DND-41 (cell line): Measurements from ENCODE around the gene MYPN.

ENCODE experiments used
- ATAC-seq: fragments of 200-7000 bp; cut with Tn5 transposase; 3 replicates; pipeline ENCODE4 v1.9.1; 2021; ENCODE audit warnings: low read depth; ENCODE audit not compliant: insufficient read depth
- DNase-seq: peaks from one replicate; pipeline ENCODE4 v3.0.0-alpha.2; 2020
- H2AFZ ChIP-seq: 2 replicates; pipeline ENCODE4 v1.6.0; 2012; ENCODE audit warnings: low read depth, low read length
- H3K27ac ChIP-seq: 2 replicates; pipeline ENCODE4 v1.5.1; 2012; ENCODE audit warnings: low read length, inconsistent platforms
- H3K27me3 ChIP-seq: fragments of 200-600 bp; sonication (generic); 2 replicates; pipeline ENCODE4 v1.6.0; 2012; ENCODE audit warnings: low read length, mild to moderate bottlenecking, inconsistent platforms; ENCODE audit not compliant: insufficient read depth, poor library complexity
- H3K36me3 ChIP-seq: 2 replicates; pipeline ENCODE4 v1.5.1; 2012; ENCODE audit warnings: low read length, inconsistent platforms; ENCODE audit not compliant: insufficient read depth
- H3K4me1 ChIP-seq: 2 replicates; pipeline ENCODE4 v1.5.1; 2012; ENCODE audit warnings: mild to moderate bottlenecking, low read length; ENCODE audit not compliant: insufficient read depth
- H3K4me2 ChIP-seq: 2 replicates; pipeline ENCODE4 v1.6.0; 2012; ENCODE audit warnings: mild to moderate bottlenecking, moderate library complexity, low read length, inconsistent platforms; ENCODE audit not compliant: insufficient read depth
- H3K4me3 ChIP-seq, 2 experiments: fragments of 200-600 bp in 1 of 2; shearing (Covaris generic) in 1 of 2; 2 replicates each; pipeline ENCODE4 v1.5.1; 2012 to 2016; ENCODE audit warnings: inconsistent platforms in 2 of 2, low read length in 2 of 2, mild to moderate bottlenecking in 2 of 2, low read depth in 1 of 2, moderate library complexity in 1 of 2
- H3K79me2 ChIP-seq: 2 replicates; pipeline ENCODE4 v1.6.0; 2012; ENCODE audit warnings: low read length, inconsistent platforms; ENCODE audit not compliant: insufficient read depth
- H3K9ac ChIP-seq: 2 replicates; pipeline ENCODE4 v1.6.0; 2012; ENCODE audit warnings: low read depth, mild to moderate bottlenecking, inconsistent platforms, low read length, moderate library complexity
- H3K9me3 ChIP-seq: 2 replicates; pipeline ENCODE4 v1.5.1; 2012; ENCODE audit warnings: low read length, moderate library complexity, mild to moderate bottlenecking, inconsistent platforms; ENCODE audit not compliant: insufficient read depth, severe bottlenecking
- H4K20me1 ChIP-seq: 2 replicates; pipeline ENCODE4 v1.6.0; 2012; ENCODE audit warnings: low read length; ENCODE audit not compliant: insufficient read depth
- EZH2 ChIP-seq: IDR thresholded peaks from 3 replicates; pipeline ENCODE4 v1.6.1; 2012; ENCODE audit warnings: borderline replicate concordance, low read depth, mild to moderate bottlenecking, moderate library complexity, low read length, inconsistent platforms; ENCODE audit not compliant: severe bottlenecking
- TF ChIP-seq, protein P1 (sequence below): IDR thresholded peaks from 2 replicates; pipeline ENCODE4 v1.5.1; 2012; ENCODE audit warnings: borderline replicate concordance, low read length, moderate library complexity, mild to moderate bottlenecking; ENCODE audit not compliant: poor library complexity, severe bottlenecking; ENCODE audit errors: extremely low read depth

Gene MYPN

DNA sequence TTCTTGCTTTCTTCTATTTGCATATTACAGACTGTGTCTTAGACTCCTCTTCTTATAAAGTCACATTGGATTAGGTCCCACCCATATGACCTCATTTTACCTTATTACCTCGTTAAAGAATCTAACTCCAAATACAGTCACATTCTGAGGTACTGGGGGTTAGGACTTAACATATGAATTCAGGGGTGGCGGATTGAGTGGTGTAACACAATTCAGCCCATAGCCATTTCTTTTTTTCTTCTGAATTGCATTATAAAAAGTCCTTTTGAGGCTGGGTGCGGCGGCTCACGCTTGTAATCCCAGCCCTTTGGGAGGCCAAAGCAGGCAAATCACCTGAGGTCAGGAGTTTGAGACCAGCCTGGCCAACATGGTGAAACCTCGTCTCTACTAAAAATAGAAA is 27.4 kb upstream of the MYPN start:
- no peak for ATAC-seq
- no peak for TF ChIP-seq EZH2
- TF ChIP-seq, protein P1, sequence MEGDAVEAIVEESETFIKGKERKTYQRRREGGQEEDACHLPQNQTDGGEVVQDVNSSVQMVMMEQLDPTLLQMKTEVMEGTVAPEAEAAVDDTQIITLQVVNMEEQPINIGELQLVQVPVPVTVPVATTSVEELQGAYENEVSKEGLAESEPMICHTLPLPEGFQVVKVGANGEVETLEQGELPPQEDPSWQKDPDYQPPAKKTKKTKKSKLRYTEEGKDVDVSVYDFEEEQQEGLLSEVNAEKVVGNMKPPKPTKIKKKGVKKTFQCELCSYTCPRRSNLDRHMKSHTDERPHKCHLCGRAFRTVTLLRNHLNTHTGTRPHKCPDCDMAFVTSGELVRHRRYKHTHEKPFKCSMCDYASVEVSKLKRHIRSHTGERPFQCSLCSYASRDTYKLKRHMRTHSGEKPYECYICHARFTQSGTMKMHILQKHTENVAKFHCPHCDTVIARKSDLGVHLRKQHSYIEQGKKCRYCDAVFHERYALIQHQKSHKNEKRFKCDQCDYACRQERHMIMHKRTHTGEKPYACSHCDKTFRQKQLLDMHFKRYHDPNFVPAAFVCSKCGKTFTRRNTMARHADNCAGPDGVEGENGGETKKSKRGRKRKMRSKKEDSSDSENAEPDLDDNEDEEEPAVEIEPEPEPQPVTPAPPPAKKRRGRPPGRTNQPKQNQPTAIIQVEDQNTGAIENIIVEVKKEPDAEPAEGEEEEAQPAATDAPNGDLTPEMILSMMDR: no peak
- Histone ChIP-seq H3K36me3 (no peaks in the 10 kb centered on the region), H3K4me2 (no peak overlapping the region), H3K9me3 (no peaks in the 10 kb centered on the region), H2AFZ (no peak overlapping the region), H3K4me1 (no peaks in the 10 kb centered on the region), H3K9ac (no peak overlapping the region), H4K20me1 (no peaks in the 10 kb centered on the region), H3K4me3 (no peak overlapping the region), H3K27me3 (peaks cover 7% of the 10 kb centered on the region), H3K79me2 (no peaks in the 10 kb centered on the region), H3K27ac (no peak overlapping the region)
- no peak for DNase-seq

- Histone ChIP-seq H3K4me2 (no peak overlapping the region), H3K4me3 (no peak overlapping the region), H3K79me2 (no peaks in the 10 kb centered on the region), H3K4me1 (no peaks in the 10 kb centered on the region), H3K9ac (no peak overlapping the region), H3K9me3 (no peaks in the 10 kb centered on the region), H2AFZ (no peak overlapping the region), H3K27me3 (peaks cover 12% of the 10 kb centered on the region), H3K36me3 (no peaks in the 10 kb centered on the region), H4K20me1 (no peaks in the 10 kb centered on the region), H3K27ac (no peak overlapping the region)
- no peak for DNase-seq
- ATAC-seq: no peak
- no peak for TF ChIP-seq EZH2
- TF ChIP-seq, protein P1: peak; percentile 31
These were observed 26.4 kb upstream of the MYPN start for GRCh38 chr10:68082872-68083271.

GRCh38 chr10:68083953-68084352 is 25.3 kb upstream of the MYPN start:
- ATAC-seq: no peak
- Histone ChIP-seq H2AFZ (no peak overlapping the region), H3K4me2 (no peak overlapping the region), H3K4me1 (no peaks in the 10 kb centered on the region), H3K9ac (no peak overlapping the region), H4K20me1 (no peaks in the 10 kb centered on the region), H3K27me3 (peaks cover 12% of the 10 kb centered on the region), H3K4me3 (no peak overlapping the region), H3K9me3 (no peaks in the 10 kb centered on the region), H3K27ac (no peak overlapping the region), H3K79me2 (no peaks in the 10 kb centered on the region), H3K36me3 (no peaks in the 10 kb centered on the region)
- DNase-seq: no peak
- TF ChIP-seq, protein P1: no peak
- TF ChIP-seq EZH2: no peak

GRCh38 chr10:68084469-68084868 is 24.8 kb upstream of the MYPN start:
- Histone ChIP-seq H3K9me3 (no peaks in the 10 kb centered on the region), H3K27me3 (peaks cover 12% of the 10 kb centered on the region), H3K9ac (no peak overlapping the region), H3K27ac (no peak overlapping the region), H2AFZ (no peak overlapping the region), H3K4me2 (no peak overlapping the region), H3K4me3 (no peak overlapping the region), H4K20me1 (no peaks in the 10 kb centered on the region), H3K36me3 (no peaks in the 10 kb centered on the region), H3K4me1 (no peaks in the 10 kb centered on the region), H3K79me2 (no peaks in the 10 kb centered on the region)
- no peak for DNase-seq
- ATAC-seq: no peak
- TF ChIP-seq, protein P1: no peak
- no peak for TF ChIP-seq EZH2
